ELF-1 (cell line): ENCODE data around the gene CBL.

ENCODE experiments used
- DNase-seq: peaks from one replicate; pipeline ENCODE4 v3.0.0-alpha.2; 2016; ENCODE audit warnings: low read depth, low spot score

Gene CBL

DNA sequence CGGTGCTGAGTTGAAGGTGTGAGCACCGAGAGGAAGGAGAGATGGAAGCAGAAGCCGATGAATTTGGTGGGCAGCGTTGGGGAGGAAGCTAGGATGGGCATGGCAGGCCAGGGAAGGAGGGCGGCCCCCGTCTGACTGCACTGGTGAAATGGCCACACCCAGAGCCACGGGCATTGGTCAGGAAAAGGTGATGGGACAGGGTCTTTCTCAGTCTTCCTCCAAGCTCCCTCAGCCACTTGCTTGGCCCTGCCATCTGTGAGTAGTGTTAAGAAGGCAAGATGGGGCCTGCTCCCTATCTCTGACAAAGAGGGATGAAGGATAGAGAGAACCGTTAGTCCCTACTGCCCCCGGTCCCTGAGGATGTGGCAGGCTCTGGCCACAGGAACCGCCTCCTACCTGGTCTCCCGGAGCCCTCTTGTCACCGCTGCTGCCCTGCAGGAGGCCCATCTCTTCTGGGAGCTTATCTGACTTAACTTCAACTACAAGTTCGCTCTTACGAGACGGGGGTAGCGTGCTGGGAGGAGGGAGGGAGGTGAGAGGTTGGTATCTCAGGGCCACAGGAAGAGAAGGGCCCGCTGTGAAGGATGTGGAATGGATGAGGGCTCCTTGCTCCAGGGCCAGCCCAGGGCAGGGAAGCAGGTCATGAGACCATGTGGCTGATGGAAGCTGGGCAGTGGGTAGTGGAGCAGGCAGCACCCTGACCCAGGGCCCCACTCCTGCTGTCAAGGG is 104.0 kb downstream of the CBL start:
- DNase-seq, result no peak

GRCh38 chr11:119310682-119311052 is 104.5 kb downstream of the CBL start:
- DNase-seq, result no peak

DNA sequence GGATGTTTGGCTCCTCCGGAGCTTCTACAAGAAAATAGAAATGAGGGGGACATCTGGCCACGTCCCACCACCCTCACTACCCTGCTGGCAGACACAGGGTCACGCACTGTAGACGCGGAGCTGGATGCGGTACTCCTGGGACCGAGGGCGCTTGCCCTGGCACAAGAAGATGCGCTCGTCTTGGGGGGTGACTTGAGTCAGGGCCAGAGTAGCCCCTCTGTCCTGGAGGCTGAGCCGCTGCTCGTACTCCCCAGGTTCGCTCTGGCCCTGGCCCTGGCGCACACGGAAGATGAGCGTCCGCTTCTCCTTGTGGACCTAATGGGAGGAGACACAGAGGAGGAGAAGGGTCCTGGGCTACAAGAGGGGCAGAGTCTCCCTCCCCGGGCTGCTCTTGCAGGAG is 108.6 kb downstream of the CBL start:
- no peak for DNase-seq

- DNase-seq, result peak; percentile 67
These were observed 109.2 kb downstream of the CBL start for GRCh38 chr11:119315131-119316015.

GRCh38 chr11:119316016-119316728 is 110.0 kb downstream of the CBL start:
- no peak for DNase-seq

DNA sequence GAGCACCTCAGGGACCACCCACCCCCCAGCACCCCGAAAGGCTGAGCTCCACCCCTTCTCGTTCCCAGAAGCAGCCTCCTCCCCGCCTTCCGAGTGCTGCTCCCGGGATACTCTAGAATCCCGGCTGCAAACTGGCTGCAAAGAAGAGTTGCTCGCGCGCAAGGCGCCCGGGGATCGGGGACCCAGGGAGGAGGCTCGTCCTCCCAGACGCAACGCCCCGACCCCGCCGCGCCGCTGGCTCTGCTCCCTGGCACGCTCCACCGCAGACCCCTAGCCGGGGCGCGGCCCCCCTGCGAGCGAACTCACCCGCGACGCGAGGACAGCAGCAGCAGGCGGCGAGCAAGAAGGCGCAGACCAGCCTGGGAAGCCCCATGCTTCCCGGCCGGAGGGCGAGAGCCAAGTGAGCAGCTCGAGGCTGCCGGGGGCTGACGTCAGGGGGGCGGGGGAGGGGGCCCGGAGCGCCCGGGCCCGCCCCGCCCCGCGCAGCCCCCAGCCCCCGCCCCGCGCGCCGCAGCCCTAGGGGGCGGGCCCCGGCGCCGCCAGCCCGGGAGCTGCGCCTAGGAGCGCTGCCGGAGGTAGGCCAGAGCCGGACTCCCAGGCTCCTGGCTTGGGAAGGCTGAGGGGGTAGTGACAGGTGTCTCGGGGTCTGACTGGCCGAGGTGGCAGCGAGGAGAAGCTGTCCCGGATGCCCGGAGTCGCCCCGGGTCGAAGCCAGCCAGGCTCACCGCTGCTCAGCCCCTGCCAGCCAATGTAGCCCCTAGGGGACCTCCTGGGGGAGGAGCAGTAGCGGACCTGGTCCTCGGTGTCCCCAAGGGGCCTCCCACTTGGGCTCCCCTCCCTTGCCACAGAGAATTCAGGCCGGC is 110.8 kb downstream of the CBL start, which contains the start of gene MCAM:
MCAM (minus strand) TSS at position 402 of the 863 bp plus-strand sequence; CDS start at position 373, 29 bp downstream.
- peak; percentile 56 for DNase-seq

- no peak for DNase-seq
These were observed 111.6 kb downstream of the CBL start for GRCh38 chr11:119317592-119318239.

- peak; percentile 93 for DNase-seq
These were observed 112.3 kb downstream of the CBL start for GRCh38 chr11:119318240-119319135.

- no peak for DNase-seq
These were observed 113.1 kb downstream of the CBL start for GRCh38 chr11:119319136-119319699.

GRCh38 chr11:119319700-119320239 is 113.6 kb downstream of the CBL start:
- no peak for DNase-seq

DNA sequence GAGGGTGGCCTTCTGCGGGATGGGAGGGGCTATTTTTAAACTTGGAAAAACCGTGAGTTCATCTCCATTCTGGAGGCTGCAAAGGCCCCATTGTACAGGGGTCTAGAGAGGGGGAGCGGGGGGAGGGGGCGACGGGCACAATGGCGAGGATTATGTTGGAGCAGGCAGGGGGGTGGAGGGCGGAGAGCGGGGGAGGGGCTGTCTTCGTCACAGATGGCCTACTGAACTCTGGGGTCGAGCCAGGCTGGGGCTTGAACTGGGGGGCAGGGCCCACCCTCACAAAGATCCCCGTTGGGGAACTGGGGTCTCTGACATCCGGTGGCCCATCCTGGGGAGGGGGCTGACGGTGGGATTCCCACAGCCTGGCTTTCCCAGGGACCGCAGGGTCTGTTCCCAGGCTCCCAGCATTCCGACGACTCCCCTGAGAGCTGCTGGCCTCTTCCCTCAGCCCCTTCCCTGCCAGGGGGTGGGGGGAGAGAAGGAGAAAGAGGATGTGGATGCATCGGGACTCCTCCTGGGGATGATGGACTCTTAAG is 114.2 kb downstream of the CBL start:
- DNase-seq, result peak; percentile 63

DNA sequence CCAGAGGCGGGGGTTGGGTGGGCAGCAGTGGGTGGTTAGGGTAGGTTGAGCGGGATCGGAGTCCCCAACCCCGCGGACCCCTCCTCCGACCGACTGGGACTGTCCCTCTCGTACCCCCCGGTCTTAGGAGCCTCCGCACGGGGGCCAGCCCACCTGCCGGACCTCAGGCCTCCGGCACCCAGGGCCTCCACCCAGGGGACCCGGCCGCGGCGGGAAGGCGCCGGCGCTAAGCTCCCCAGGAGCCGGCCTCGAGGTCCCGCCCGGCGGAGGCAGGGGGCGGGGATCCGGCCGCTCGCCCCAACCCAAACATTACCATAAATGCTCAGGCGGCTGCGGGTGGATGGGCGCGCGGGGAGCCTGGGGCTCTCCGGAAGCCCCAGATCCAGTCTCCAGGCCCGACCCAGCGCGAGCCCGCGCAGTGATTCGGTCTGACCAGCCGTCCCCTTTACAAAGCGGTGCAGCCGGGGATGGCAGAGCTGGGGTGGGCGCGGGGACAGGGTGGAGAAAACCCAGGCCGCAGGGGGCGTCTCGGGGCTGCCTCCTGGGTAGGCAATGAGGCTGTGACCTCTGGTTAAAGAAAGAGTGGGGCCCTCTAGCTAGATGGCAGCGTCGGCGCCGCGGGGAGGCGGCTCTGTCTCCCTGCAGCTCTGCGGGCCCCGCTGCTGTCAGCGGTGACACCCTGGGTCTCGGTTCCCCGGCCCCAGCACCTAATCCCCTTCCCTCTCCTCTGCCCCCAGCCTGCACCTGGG is 114.8 kb downstream of the CBL start:
- DNase-seq, result peak; percentile 74

DNA sequence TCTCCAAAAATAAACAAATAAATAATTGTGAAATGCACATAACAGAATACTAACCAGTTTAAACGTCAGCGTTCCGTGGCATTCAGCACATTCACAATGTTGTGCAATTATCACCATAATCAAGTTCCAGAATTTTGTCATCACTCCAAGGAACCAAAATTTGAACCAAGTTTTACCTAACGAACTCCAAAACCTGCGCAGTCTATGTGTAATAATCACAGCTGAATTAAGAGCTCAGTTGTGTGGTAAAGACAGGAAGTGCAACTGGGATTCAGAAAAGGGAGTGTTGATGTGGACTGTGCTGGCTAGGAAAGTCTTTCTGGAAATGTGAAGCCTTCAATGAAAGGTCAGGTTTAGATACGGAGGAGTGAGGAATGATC is 116.2 kb downstream of the CBL start:
- DNase-seq, result no peak

- no peak for DNase-seq
These were observed 116.9 kb downstream of the CBL start for GRCh38 chr11:119322921-119323531.

DNA sequence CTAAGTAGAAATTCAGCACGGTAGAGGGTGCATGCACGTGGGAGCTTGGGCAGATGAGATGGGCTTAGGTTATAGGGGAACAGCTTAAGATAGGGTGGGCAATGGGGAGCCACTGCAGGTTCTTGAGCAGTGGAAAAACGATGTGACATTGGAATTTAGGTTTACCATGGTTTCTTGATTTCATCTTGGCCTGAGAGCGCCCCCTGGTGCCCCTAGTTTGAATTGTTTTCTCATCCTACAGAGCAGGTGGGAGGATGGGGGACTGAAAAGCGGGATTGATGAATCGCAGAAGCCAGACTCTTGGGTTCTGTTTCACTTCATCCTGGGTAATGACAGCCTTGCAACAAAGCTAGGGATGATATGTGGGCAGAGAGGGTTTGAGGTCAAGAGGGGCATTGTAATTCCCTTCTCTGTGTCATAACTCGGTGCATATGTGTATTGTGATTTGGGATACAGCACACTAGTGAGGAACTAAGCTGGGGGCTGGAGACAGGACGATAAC is 117.4 kb downstream of the CBL start:
- DNase-seq, result peak; percentile 84

- no peak for DNase-seq
These were observed 118.0 kb downstream of the CBL start for GRCh38 chr11:119324189-119324588.

GRCh38 chr11:119329320-119329719 is 123.2 kb downstream of the CBL start:
- no peak for DNase-seq
